Caco-2 (cell line): ENCODE measurements around the gene GCNA. TPM values are rescaled to one million over a fixed set of nuclear protein-coding genes. Genes with fewer than 3 reads are reported as not detected.

Experiments
- BruUV-seq: library from RNA; stranded (reverse); fragments of 400-500 nt; replicated peaks from 2 replicates; lab custom pipeline; 2021; lab: Mats Ljungman, UMichigan
- CTCF ChIA-PET: fragments of 300-600 bp; sonication (Branson Sonifier 250); formaldehyde crosslinking; loops from one replicate; lab custom pipeline; 2022; ENCODE audit warnings: antibody characterized with exemption; lab: Charles Lee
- POLR2A ChIA-PET: fragments of 300-600 bp; sonication (Branson Sonifier 250); formaldehyde crosslinking; loops from one replicate; lab custom pipeline; 2022; ENCODE audit warnings: antibody characterized with exemption; lab: Charles Lee
- DNase-seq, 2 experiments: peaks; one replicate each; pipeline versions ENCODE4 v3.0.0 to v3.0.0-alpha.2; 2020 to 2022
- H3K27me3 ChIP-seq: replicated peaks from 2 replicates; pipeline ENCODE4 v1.6.0; 2011; ENCODE audit warnings: low read length; ENCODE audit not compliant: control insufficient read depth, insufficient read depth
- H3K36me3 ChIP-seq: 2 replicates; pipeline ENCODE4 v1.5.1; 2011; ENCODE audit warnings: low read length; ENCODE audit not compliant: control insufficient read depth, insufficient read depth
- H3K4me1 ChIP-seq: fragments of 250-450 bp; sonication (Bioruptor Pico); 2 replicates; pipeline ENCODE4 v1.5.1; 2020; ENCODE audit warnings: mild to moderate bottlenecking
- H3K4me3 ChIP-seq: 2 replicates; pipeline ENCODE4 v1.5.1; 2011; ENCODE audit warnings: low read depth, mild to moderate bottlenecking, control low read depth, low read length
- H3K9me3 ChIP-seq: fragments of 250-450 bp; sonication (Bioruptor Pico); 2 replicates; pipeline ENCODE4 v1.5.1; 2020; ENCODE audit warnings: mild to moderate bottlenecking, moderate library complexity
- H3K27ac Mint-ChIP-seq: one replicate; pipeline ENCODE4 v1.8.0; 2022; ENCODE audit warnings: mixed read lengths; ENCODE audit not compliant: unreplicated experiment
- H3K27me3 Mint-ChIP-seq: one replicate; pipeline ENCODE4 v1.8.0; 2022; ENCODE audit warnings: mixed read lengths; ENCODE audit not compliant: insufficient read depth, unreplicated experiment
- H3K36me3 Mint-ChIP-seq: one replicate; pipeline ENCODE4 v1.8.0; 2022; ENCODE audit warnings: mild to moderate bottlenecking, mixed read lengths; ENCODE audit not compliant: insufficient read depth, unreplicated experiment
- H3K4me1 Mint-ChIP-seq: one replicate; pipeline ENCODE4 v1.8.0; 2022; ENCODE audit warnings: low read depth, mixed read lengths; ENCODE audit not compliant: unreplicated experiment
- H3K4me3 Mint-ChIP-seq: one replicate; pipeline ENCODE4 v1.8.0; 2022; ENCODE audit warnings: mild to moderate bottlenecking, moderate library complexity, mixed read lengths; ENCODE audit not compliant: unreplicated experiment
- H3K9me3 Mint-ChIP-seq: one replicate; pipeline ENCODE4 v1.8.0; 2022; ENCODE audit warnings: mixed read lengths; ENCODE audit not compliant: unreplicated experiment
- CTCF ChIP-seq, 2 experiments: fragments of 200-600 bp in 1 of 2; IDR thresholded peaks; 1 replicate in 1 of 2; 2 replicates in 1 of 2; pipeline versions ENCODE4 v1.5.1 to v1.8.0; 2011 to 2022; ENCODE audit warnings: antibody characterized with exemption in 1 of 2, control low read depth in 1 of 2, inconsistent platforms in 1 of 2, low read depth in 1 of 2, low read length in 1 of 2, mild to moderate bottlenecking in 1 of 2, moderate library complexity in 1 of 2; ENCODE audit not compliant: insufficient read depth in 1 of 2, severe bottlenecking in 1 of 2, unreplicated experiment in 1 of 2
- intact Hi-C: fragments of 100-400 bp; cut with micrococcal nuclease; formaldehyde crosslinking; loops from one replicate; pipeline ENCODE4 v1.10.0; 2022; ENCODE audit not compliant: unreplicated experiment
- total RNA-seq: library from RNA; stranded (reverse); gene quantifications from 2 replicates; pipeline ENCODE4 v1.2.3, GENCODE V29; 2022

The GCNA gene
- total RNA-seq, 1 experiment from 2014 or later: 2.8 TPM

- H3K27me3 ChIP-seq: no peaks in the 10 kb centered on the region
- H3K27me3 Mint-ChIP-seq: no peaks in the 10 kb centered on the region
- no peaks in the 10 kb centered on the region for H3K4me1 Mint-ChIP-seq
- no TSS peak for BruUV-seq
- H3K4me1 ChIP-seq: no peaks in the 10 kb centered on the region
- TF ChIP-seq CTCF (IDR thresholded peaks at IDR 0.05; ENCODE audit: insufficient read depth in 1 of 2, low read depth in 1 of 2, low read length in 1 of 2, severe bottlenecking in 1 of 2, unreplicated experiment in 1 of 2): no peak
- H3K4me3 Mint-ChIP-seq: no peak overlapping the region
- no peaks in the 10 kb centered on the region for H3K36me3 Mint-ChIP-seq
- no peak for DNase-seq
- intact Hi-C loops: no loop called here
- H3K27ac Mint-ChIP-seq: no peak overlapping the region
- no peak overlapping the region for H3K4me3 ChIP-seq
- POLR2A ChIA-PET: no interaction called here
- CTCF ChIA-PET: no interaction called here
- H3K9me3 ChIP-seq: no peaks in the 10 kb centered on the region
- no peaks in the 10 kb centered on the region for H3K36me3 ChIP-seq
- H3K9me3 Mint-ChIP-seq: no peaks in the 10 kb centered on the region
Measured at GRCh38 chrX:71657267-71657666, 79.0 kb downstream of the GCNA start.

- H3K36me3 ChIP-seq: no peaks in the 10 kb centered on the region
- no TSS peak for BruUV-seq
- no peak overlapping the region for H3K4me3 Mint-ChIP-seq
- H3K4me1 Mint-ChIP-seq: no peaks in the 10 kb centered on the region
- H3K27ac Mint-ChIP-seq: no peak overlapping the region
- CTCF ChIA-PET: no interaction called here
- H3K4me1 ChIP-seq: no peaks in the 10 kb centered on the region
- POLR2A ChIA-PET: no interaction called here
- no peaks in the 10 kb centered on the region for H3K27me3 ChIP-seq
- intact Hi-C loops: no loop called here
- no peaks in the 10 kb centered on the region for H3K9me3 Mint-ChIP-seq
- no peak for DNase-seq
- H3K36me3 Mint-ChIP-seq: no peaks in the 10 kb centered on the region
- H3K4me3 ChIP-seq: no peak overlapping the region
- H3K27me3 Mint-ChIP-seq: no peaks in the 10 kb centered on the region
- no peaks in the 10 kb centered on the region for H3K9me3 ChIP-seq
- no peak for TF ChIP-seq CTCF (IDR thresholded peaks at IDR 0.05; ENCODE audit: insufficient read depth in 1 of 2, low read depth in 1 of 2, low read length in 1 of 2, severe bottlenecking in 1 of 2, unreplicated experiment in 1 of 2)
Measured at GRCh38 chrX:71659342-71659741, 81.1 kb downstream of the GCNA start.

- ChIA-PET POLR2A (no interaction called here), CTCF (no interaction called here)
- intact Hi-C loops: no loop called here
- Histone ChIP-seq H3K9me3 (no peaks in the 10 kb centered on the region), H3K4me3 (no peak overlapping the region), H3K4me1 (no peaks in the 10 kb centered on the region), H3K36me3 (no peaks in the 10 kb centered on the region), H3K27me3 (no peaks in the 10 kb centered on the region)
- Mint-ChIP-seq H3K4me3 (no peak overlapping the region), H3K36me3 (no peaks in the 10 kb centered on the region), H3K27me3 (no peaks in the 10 kb centered on the region), H3K9me3 (no peaks in the 10 kb centered on the region), H3K27ac (no peak overlapping the region), H3K4me1 (no peaks in the 10 kb centered on the region)
- no TSS peak for BruUV-seq
- DNase-seq: no peak
- TF ChIP-seq CTCF (IDR thresholded peaks at IDR 0.05; ENCODE audit: insufficient read depth in 1 of 2, low read depth in 1 of 2, low read length in 1 of 2, severe bottlenecking in 1 of 2, unreplicated experiment in 1 of 2): no peak
Measured at GRCh38 chrX:71659959-71660358, 81.7 kb downstream of the GCNA start.
